Mesendoderm (in vitro differentiated cells): Measurements from ENCODE around the gene CLEC1B.

Source experiments
- DNase-seq: peaks from one replicate; pipeline ENCODE4 v3.0.0; 2013
- H2AK5ac ChIP-seq: 2 replicates; pipeline ENCODE4 v1.6.1; 2013; ENCODE audit warnings: low read length, inconsistent platforms
- H2BK120ac ChIP-seq: 2 replicates; pipeline ENCODE4 v1.6.1; 2013; ENCODE audit warnings: low read depth, mild to moderate bottlenecking, low read length, moderate library complexity, mixed read lengths
- H2BK15ac ChIP-seq: replicated peaks from 2 replicates; pipeline ENCODE4 v1.6.1; 2013; ENCODE audit warnings: low read depth, mild to moderate bottlenecking, moderate library complexity
- H2BK5ac ChIP-seq: 2 replicates; pipeline ENCODE4 v1.6.1; 2013; ENCODE audit warnings: low read length, inconsistent platforms
- H3K18ac ChIP-seq: 2 replicates; pipeline ENCODE4 v1.6.1; 2013; ENCODE audit warnings: mild to moderate bottlenecking, low read length, mixed read lengths
- H3K23ac ChIP-seq: one replicate; pipeline ENCODE4 v1.6.1; 2013; ENCODE audit warnings: low read length
- H3K27ac ChIP-seq: 2 replicates; pipeline ENCODE4 v1.5.1; 2013; ENCODE audit warnings: low read depth, mild to moderate bottlenecking, inconsistent platforms, low read length, moderate library complexity
- H3K27me3 ChIP-seq: 2 replicates; pipeline ENCODE4 v1.6.1; 2013; ENCODE audit warnings: low read length, control low read depth, mild to moderate bottlenecking, inconsistent platforms; ENCODE audit not compliant: insufficient read depth, poor library complexity
- H3K36me3 ChIP-seq: 2 replicates; pipeline ENCODE4 v1.6.1; 2013; ENCODE audit warnings: low read length, inconsistent platforms; ENCODE audit not compliant: control insufficient read depth, insufficient read depth
- H3K4ac ChIP-seq: one replicate; pipeline ENCODE4 v1.6.1; 2013; ENCODE audit warnings: low read depth, mild to moderate bottlenecking, low read length, moderate library complexity
- H3K4me1 ChIP-seq: 2 replicates; pipeline ENCODE4 v1.6.1; 2013; ENCODE audit warnings: low read depth, low read length, inconsistent platforms; ENCODE audit not compliant: control insufficient read depth
- H3K4me2 ChIP-seq: 2 replicates; pipeline ENCODE4 v1.6.1; 2013; ENCODE audit warnings: low read length
- H3K4me3 ChIP-seq: 2 replicates; pipeline ENCODE4 v1.5.1; 2013; ENCODE audit warnings: mild to moderate bottlenecking, low read length
- H3K56ac ChIP-seq: one replicate; pipeline ENCODE4 v1.6.1; 2013; ENCODE audit warnings: low read length
- H3K79me1 ChIP-seq: 2 replicates; pipeline ENCODE4 v1.6.1; 2013; ENCODE audit warnings: low read length, inconsistent platforms
- H3K79me2 ChIP-seq: 2 replicates; pipeline ENCODE4 v1.6.1; 2013; ENCODE audit warnings: mild to moderate bottlenecking, low read length; ENCODE audit not compliant: control insufficient read depth, insufficient read depth
- H3K9ac ChIP-seq: 2 replicates; pipeline ENCODE4 v1.6.1; 2013; ENCODE audit warnings: low read length, inconsistent platforms
- H4K5ac ChIP-seq: one replicate; pipeline ENCODE4 v1.6.1; 2013; ENCODE audit warnings: low read length
- H4K8ac ChIP-seq: one replicate; pipeline ENCODE4 v1.6.1; 2013; ENCODE audit warnings: low read depth, mild to moderate bottlenecking, control low read depth, low read length, moderate library complexity
- WGBS: extraction: QIAGEN DNeasy Blood & Tissue Kit; methylation state at CpG from one replicate; pipeline ENCODE4 v1.1.7; 2013; ENCODE audit warnings: low lambda C conversion rate, missing lambda C conversion rate; ENCODE audit not compliant: insufficient coverage; ENCODE audit errors: extremely low coverage; 5-methylcytosine and 5-hydroxymethylcytosine counted together

The CLEC1B gene

GRCh38 chr12:9973949-9974348 is 25.0 kb downstream of the CLEC1B start:
- Histone ChIP-seq H3K4ac (no peak overlapping the region), H3K27me3 (no peaks in the 10 kb centered on the region), H4K5ac (no peak overlapping the region), H3K9ac (no peak overlapping the region), H4K8ac (no peak overlapping the region), H3K79me2 (no peaks in the 10 kb centered on the region), H3K36me3 (no peaks in the 10 kb centered on the region), H3K56ac (no peak overlapping the region), H2AK5ac (no peak overlapping the region), H3K79me1 (no peaks in the 10 kb centered on the region), H3K27ac (no peak overlapping the region), H2BK120ac (no peak overlapping the region), H3K4me2 (no peak overlapping the region), H3K4me1 (no peaks in the 10 kb centered on the region), H3K23ac (no peak overlapping the region), H2BK15ac (no peak overlapping the region), H2BK5ac (no peak overlapping the region), H3K18ac (no peak overlapping the region), H3K4me3 (no peak overlapping the region)
- no peak for DNase-seq
- no CpG with 5 or more reads among the region's 1 CpG for WGBS

GRCh38 chr12:9971181-9971580 is 27.7 kb downstream of the CLEC1B start, which contains the start of gene CLEC12A:
Gene CLEC12A, plus strand, starts transcription at chr12:9971409. Its CDS starts 188 bp downstream, at chr12:9971597.
- Histone ChIP-seq H3K9ac (no peak within 1 kb of the TSS), H2BK5ac (no peak within 1 kb of the TSS), H3K79me2 (no peaks in the 10 kb centered on the region), H4K8ac (no peak within 1 kb of the TSS), H2BK120ac (no peak within 1 kb of the TSS), H3K4me3 (no peak within 1 kb of the TSS), H3K27me3 (no peaks in the 10 kb centered on the region), H3K4me1 (no peaks in the 10 kb centered on the region), H3K4ac (no peak within 1 kb of the TSS), H3K18ac (no peak within 1 kb of the TSS), H3K27ac (no peak within 1 kb of the TSS), H4K5ac (no peak within 1 kb of the TSS), H2AK5ac (no peak within 1 kb of the TSS), H2BK15ac (no peak within 1 kb of the TSS), H3K56ac (no peak within 1 kb of the TSS), H3K36me3 (no peaks in the 10 kb centered on the region), H3K23ac (no peak within 1 kb of the TSS), H3K79me1 (no peaks in the 10 kb centered on the region), H3K4me2 (no peak within 1 kb of the TSS)
- no CpG with 5 or more reads among the region's 1 CpG for WGBS
- no peak for DNase-seq

- Histone ChIP-seq H3K23ac (no peak overlapping the region), H3K4me1 (no peaks in the 10 kb centered on the region), H3K36me3 (no peaks in the 10 kb centered on the region), H3K18ac (no peak overlapping the region), H3K4me3 (no peak overlapping the region), H2BK5ac (no peak overlapping the region), H2BK15ac (no peak overlapping the region), H4K8ac (no peak overlapping the region), H3K4ac (no peak overlapping the region), H3K9ac (no peak overlapping the region), H3K79me1 (no peaks in the 10 kb centered on the region), H3K27ac (no peak overlapping the region), H4K5ac (no peak overlapping the region), H2AK5ac (no peak overlapping the region), H3K56ac (no peak overlapping the region), H3K4me2 (no peak overlapping the region), H2BK120ac (no peak overlapping the region), H3K79me2 (no peaks in the 10 kb centered on the region), H3K27me3 (no peaks in the 10 kb centered on the region)
- no peak for DNase-seq
- WGBS, result no CpG with 5 or more reads among the region's 2 CpGs
These were observed 29.2 kb downstream of the CLEC1B start for GRCh38 chr12:9969673-9970072.

- no peaks in the 10 kb centered on the region for H3K79me2 ChIP-seq
- H2AK5ac ChIP-seq, result no peak overlapping the region
- no peak overlapping the region for H2BK120ac ChIP-seq
- H4K8ac ChIP-seq, result no peak overlapping the region
- no peaks in the 10 kb centered on the region for H3K79me1 ChIP-seq
- H4K5ac ChIP-seq, result no peak overlapping the region
- WGBS, result no CpG with 5 or more reads among the region's 3 CpGs
- no peak overlapping the region for H3K4me2 ChIP-seq
- H3K27ac ChIP-seq, result no peak overlapping the region
- peaks cover 2% of the 10 kb centered on the region for H3K4me1 ChIP-seq
- DNase-seq, result no peak
- H3K56ac ChIP-seq, result no peak overlapping the region
- no peaks in the 10 kb centered on the region for H3K36me3 ChIP-seq
- H2BK15ac ChIP-seq, result no peak overlapping the region
- no peak overlapping the region for H3K4ac ChIP-seq
- H3K27me3 ChIP-seq, result no peaks in the 10 kb centered on the region
- no peak overlapping the region for H3K9ac ChIP-seq
- no peak overlapping the region for H2BK5ac ChIP-seq
- H3K18ac ChIP-seq, result no peak overlapping the region
- no peak overlapping the region for H3K4me3 ChIP-seq
- no peak overlapping the region for H3K23ac ChIP-seq
These were observed 37.0 kb downstream of the CLEC1B start for GRCh38 chr12:9961901-9962300.

- H2BK15ac ChIP-seq, result no peak overlapping the region
- peaks cover 2% of the 10 kb centered on the region for H3K4me1 ChIP-seq
- no peak overlapping the region for H3K4me3 ChIP-seq
- no peak overlapping the region for H3K23ac ChIP-seq
- no peak overlapping the region for H2BK5ac ChIP-seq
- no CpG with 5 or more reads among the region's 3 CpGs for WGBS
- no peak overlapping the region for H3K4ac ChIP-seq
- H2AK5ac ChIP-seq, result no peak overlapping the region
- no peaks in the 10 kb centered on the region for H3K79me1 ChIP-seq
- no peak overlapping the region for H4K8ac ChIP-seq
- H3K27ac ChIP-seq, result no peak overlapping the region
- no peak for DNase-seq
- H3K18ac ChIP-seq, result no peak overlapping the region
- no peak overlapping the region for H3K9ac ChIP-seq
- H3K4me2 ChIP-seq, result no peak overlapping the region
- no peak overlapping the region for H3K56ac ChIP-seq
- H2BK120ac ChIP-seq, result no peak overlapping the region
- H3K27me3 ChIP-seq, result no peaks in the 10 kb centered on the region
- no peaks in the 10 kb centered on the region for H3K79me2 ChIP-seq
- H3K36me3 ChIP-seq, result no peaks in the 10 kb centered on the region
- H4K5ac ChIP-seq, result no peak overlapping the region
These were observed 37.8 kb downstream of the CLEC1B start for GRCh38 chr12:9961106-9961505.

GRCh38 chr12:9960590-9960989 is 38.3 kb downstream of the CLEC1B start:
- no peak overlapping the region for H2BK5ac ChIP-seq
- H3K27ac ChIP-seq, result no peak overlapping the region
- H3K23ac ChIP-seq, result no peak overlapping the region
- H3K36me3 ChIP-seq, result no peaks in the 10 kb centered on the region
- no peak overlapping the region for H2BK15ac ChIP-seq
- no peaks in the 10 kb centered on the region for H3K27me3 ChIP-seq
- no peak overlapping the region for H3K4me3 ChIP-seq
- no CpG with 5 or more reads among the region's 5 CpGs for WGBS
- H2BK120ac ChIP-seq, result no peak overlapping the region
- H2AK5ac ChIP-seq, result no peak overlapping the region
- no peaks in the 10 kb centered on the region for H3K79me1 ChIP-seq
- DNase-seq, result no peak
- no peaks in the 10 kb centered on the region for H3K79me2 ChIP-seq
- no peak overlapping the region for H4K5ac ChIP-seq
- peaks cover 2% of the 10 kb centered on the region for H3K4me1 ChIP-seq
- no peak overlapping the region for H3K56ac ChIP-seq
- H3K4ac ChIP-seq, result no peak overlapping the region
- H3K18ac ChIP-seq, result peak overlapping the region; percentile 18
- no peak overlapping the region for H4K8ac ChIP-seq
- H3K4me2 ChIP-seq, result no peak overlapping the region
- H3K9ac ChIP-seq, result no peak overlapping the region
